Measurements from ENCODE around the gene KNDC1. TPM values are rescaled to one million over a fixed set of nuclear protein-coding genes. Genes with fewer than 3 reads are reported as not detected.
"Not testable (repeated sequence)": the region's sequence is repeated elsewhere in the genome, so short reads cannot be mapped to it uniquely, and the experiment has no call there.

Gene KNDC1, protein sequence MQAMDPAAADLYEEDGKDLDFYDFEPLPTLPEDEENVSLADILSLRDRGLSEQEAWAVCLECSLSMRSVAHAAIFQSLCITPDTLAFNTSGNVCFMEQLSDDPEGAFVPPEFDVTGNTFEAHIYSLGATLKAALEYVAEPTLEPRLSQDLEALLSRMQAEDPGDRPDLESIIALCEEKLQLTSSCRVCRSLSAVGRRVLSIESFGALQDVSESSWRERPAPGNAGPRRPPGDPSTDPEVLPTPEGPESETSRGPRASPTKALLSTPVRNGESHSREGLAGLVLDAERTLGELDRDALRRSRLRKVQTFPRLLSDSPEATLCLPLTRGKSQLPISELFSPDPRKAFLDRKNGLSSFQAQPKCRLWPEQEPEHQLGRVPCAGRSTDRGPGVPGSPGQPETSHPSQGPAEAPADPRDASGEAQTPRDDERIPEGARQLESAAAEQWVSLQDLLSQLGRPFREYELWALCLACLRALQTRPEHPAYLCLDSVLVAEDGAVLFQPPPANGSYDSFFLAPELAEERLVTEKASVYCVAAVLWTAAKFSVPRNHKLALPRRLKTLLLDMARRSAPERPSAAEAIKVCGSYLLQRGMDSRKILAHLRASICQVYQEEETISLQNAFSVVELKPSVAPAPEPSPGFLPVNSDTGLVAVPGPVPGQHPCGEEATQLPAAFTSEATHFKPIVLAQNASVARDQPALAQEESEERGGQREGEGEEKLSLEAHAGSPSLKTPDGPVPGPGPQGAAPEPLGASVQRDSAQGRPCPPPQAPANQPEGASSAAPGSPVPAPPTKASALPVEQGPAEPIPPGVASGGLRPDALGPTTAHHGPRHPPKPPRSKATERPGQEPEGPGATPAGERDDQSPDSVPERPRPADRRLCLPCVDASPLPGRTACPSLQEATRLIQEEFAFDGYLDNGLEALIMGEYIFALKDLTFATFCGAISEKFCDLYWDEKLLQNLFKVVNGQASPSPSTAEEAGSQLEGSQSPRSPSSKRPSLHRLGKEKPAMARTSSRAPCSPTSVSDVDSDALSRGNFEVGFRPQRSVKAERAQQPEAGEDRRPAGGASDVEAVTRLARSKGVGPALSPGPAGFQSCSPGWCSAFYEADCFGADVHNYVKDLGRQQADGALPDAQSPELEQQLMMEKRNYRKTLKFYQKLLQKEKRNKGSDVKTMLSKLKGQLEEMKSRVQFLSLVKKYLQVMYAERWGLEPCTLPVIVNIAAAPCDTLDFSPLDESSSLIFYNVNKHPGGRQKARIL (N-terminal part only)
- 0.62 TPM for polyA plus RNA-seq (2013, experiment 1 of 2)
- 0.56 TPM for polyA plus RNA-seq (2013, experiment 2 of 2)

DNA sequence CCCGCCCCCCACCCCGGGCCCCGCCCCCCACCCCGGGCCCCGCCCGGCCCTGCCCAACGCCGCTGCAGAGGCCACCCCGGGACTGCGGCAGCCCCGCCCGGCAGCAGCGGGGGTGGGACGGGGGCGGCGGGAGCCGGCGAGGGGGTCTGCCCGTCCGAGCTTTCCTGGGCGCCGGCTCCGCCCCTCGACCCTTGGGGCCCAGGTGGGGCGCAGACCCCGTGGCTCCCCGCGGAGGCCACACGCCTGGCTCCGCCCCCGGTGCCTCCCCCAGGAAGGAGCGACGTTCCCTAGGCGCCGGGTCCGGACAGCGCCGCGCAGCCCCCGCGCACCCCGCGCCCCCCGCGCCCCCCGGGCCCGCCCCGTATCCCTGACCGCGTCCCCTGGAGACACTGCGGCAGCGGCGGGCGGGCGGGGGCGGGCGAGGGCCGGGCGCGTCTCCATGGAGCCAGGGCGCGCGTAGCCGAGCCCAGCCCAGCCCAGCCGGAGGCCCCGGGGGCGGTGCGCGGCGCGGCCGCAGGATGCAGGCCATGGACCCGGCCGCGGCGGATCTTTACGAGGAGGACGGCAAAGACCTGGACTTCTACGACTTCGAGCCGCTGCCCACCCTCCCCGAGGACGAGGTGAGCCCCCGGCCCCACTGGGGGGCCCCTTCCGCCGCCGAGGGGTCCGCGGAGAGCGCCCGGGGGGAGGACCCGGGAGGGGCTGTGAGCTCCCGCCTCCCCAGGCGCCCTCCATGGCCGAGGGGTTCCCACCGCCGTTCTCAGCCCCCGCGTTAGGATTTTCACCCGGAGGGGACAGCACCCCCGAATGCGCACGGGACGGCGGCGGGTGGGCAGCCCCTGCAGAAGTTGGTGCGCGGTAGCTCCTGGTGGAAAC is at the start of gene KNDC1:
Gene KNDC1 (plus strand): TSS at position 270 of the 876 bp plus-strand sequence. CDS start 249 bp downstream, at position 519.
- no peak within 1 kb of the TSS for H3K23ac ChIP-seq (ENCODE audit: low read length)
- H2BK15ac ChIP-seq (replicated peaks; ENCODE audit: low read depth), result no peak within 1 kb of the TSS
- no peaks in the 10 kb centered on the region for H3K36me3 ChIP-seq (ENCODE audit: control insufficient read depth, insufficient read depth, low read length)
- no peak within 1 kb of the TSS for H2AK5ac ChIP-seq (ENCODE audit: low read length)
- no peak within 1 kb of the TSS for H3K4ac ChIP-seq (ENCODE audit: low read depth, low read length)
- no peak within 1 kb of the TSS for H3K27ac ChIP-seq (ENCODE audit: low read depth, low read length)
- DNase-seq, result peak; percentile 48
- no peaks in the 10 kb centered on the region for H3K27me3 ChIP-seq (ENCODE audit: insufficient read depth, low read length, poor library complexity)
- H3K4me3 ChIP-seq (ENCODE audit: low read length), result peak within 1 kb of the TSS; percentile 35
- no peak within 1 kb of the TSS for H2BK120ac ChIP-seq (ENCODE audit: low read depth, low read length)
- no peaks in the 10 kb centered on the region for H3K79me2 ChIP-seq (ENCODE audit: control insufficient read depth, insufficient read depth, low read length)
- peak within 1 kb of the TSS; percentile 78 for H3K56ac ChIP-seq (ENCODE audit: low read length)
- no peak within 1 kb of the TSS for H4K8ac ChIP-seq (ENCODE audit: low read depth, low read length)
- H3K4me2 ChIP-seq (ENCODE audit: low read length), result peak within 1 kb of the TSS; percentile 67
- no peak within 1 kb of the TSS for H2BK5ac ChIP-seq (ENCODE audit: low read length)
- WGBS (ENCODE audit: extremely low coverage, insufficient coverage, low lambda C conversion rate), result no CpG with 5 or more reads among the region's 108 CpGs
- peak within 1 kb of the TSS; percentile 16 for H3K18ac ChIP-seq (ENCODE audit: low read length)
- H4K5ac ChIP-seq (ENCODE audit: low read length), result no peak within 1 kb of the TSS
- H3K79me1 ChIP-seq (ENCODE audit: low read length), result no peaks in the 10 kb centered on the region
- H3K9ac ChIP-seq (ENCODE audit: low read length), result peak within 1 kb of the TSS; percentile 54
- no peaks in the 10 kb centered on the region for H3K4me1 ChIP-seq (ENCODE audit: control insufficient read depth, low read depth, low read length)

DNA sequence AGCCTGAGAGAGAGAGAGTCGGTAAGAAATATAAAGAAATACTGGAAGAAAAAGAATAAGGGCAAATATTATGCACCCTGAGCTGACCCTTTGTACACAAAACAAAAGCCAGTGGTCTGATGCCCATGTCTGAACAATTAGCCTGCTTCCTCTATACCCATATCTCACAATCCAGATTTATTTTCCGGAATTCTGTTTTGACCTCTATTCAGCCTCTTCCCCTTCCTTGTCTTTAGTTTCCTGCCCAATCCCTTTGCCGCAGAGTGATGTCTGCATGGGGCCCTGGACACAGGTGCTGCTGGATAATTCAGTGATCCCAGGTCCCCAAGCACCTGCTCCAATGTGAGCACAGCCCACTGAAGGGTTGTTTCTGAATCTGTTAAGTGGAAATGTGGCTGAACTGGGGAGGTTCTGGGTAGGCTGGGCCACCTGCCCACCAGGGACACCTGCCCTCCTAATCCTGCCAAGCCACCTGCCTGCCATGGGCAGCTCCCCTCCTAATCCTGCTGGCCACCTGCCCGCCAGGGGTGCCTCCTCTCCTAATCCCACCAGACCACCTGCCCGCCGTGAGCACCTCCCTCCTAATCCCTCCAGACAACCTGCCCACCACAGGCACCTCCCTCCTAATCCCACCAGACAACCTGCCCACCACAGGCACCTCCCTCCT is 49.3 kb upstream of the KNDC1 start:
- no peaks in the 10 kb centered on the region for H3K79me2 ChIP-seq (ENCODE audit: control insufficient read depth, insufficient read depth, low read length)
- H3K27me3 ChIP-seq (ENCODE audit: insufficient read depth, low read length, poor library complexity), result no peaks in the 10 kb centered on the region
- H3K79me1 ChIP-seq (ENCODE audit: low read length), result no peaks in the 10 kb centered on the region
- H4K8ac ChIP-seq (ENCODE audit: low read depth, low read length), result no peak overlapping the region
- H3K4me2 ChIP-seq (ENCODE audit: low read length), result no peak overlapping the region
- H3K56ac ChIP-seq (ENCODE audit: low read length), result no peak overlapping the region
- H3K18ac ChIP-seq (ENCODE audit: low read length), result no peak overlapping the region
- H3K27ac ChIP-seq (ENCODE audit: low read depth, low read length), result no peak overlapping the region
- no peaks in the 10 kb centered on the region for H3K36me3 ChIP-seq (ENCODE audit: control insufficient read depth, insufficient read depth, low read length)
- WGBS (ENCODE audit: extremely low coverage, insufficient coverage, low lambda C conversion rate), result no CpG with 5 or more reads among the region's 6 CpGs
- H3K4ac ChIP-seq (ENCODE audit: low read depth, low read length), result no peak overlapping the region
- H2AK5ac ChIP-seq (ENCODE audit: low read length), result no peak overlapping the region
- H3K23ac ChIP-seq (ENCODE audit: low read length), result no peak overlapping the region
- H3K4me3 ChIP-seq (ENCODE audit: low read length), result no peak overlapping the region
- H2BK5ac ChIP-seq (ENCODE audit: low read length), result no peak overlapping the region
- H4K5ac ChIP-seq (ENCODE audit: low read length), result no peak overlapping the region
- H2BK15ac ChIP-seq (replicated peaks; ENCODE audit: low read depth), result no peak overlapping the region
- H3K9ac ChIP-seq (ENCODE audit: low read length), result no peak overlapping the region
- H2BK120ac ChIP-seq (ENCODE audit: low read depth, low read length), result no peak overlapping the region
- H3K4me1 ChIP-seq (ENCODE audit: control insufficient read depth, low read depth, low read length), result no peaks in the 10 kb centered on the region
- no peak for DNase-seq

DNA sequence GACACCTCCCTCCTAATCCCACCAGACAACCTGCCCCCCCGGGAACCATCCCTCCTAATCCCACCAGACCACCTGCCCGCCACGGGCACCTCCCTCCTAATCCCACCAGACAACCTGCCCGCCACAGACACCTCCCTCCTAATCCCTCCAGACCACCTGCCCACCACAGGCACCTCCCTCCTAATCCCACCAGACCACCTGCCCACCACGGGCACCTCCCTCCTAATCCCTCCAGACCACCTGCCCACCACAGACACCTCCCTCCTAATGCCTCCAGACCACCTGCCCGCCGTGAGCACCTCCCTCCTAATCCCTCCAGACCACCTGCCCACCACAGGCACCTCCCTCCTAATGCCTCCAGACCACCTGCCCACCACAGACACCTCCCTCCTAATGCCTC is 48.4 kb upstream of the KNDC1 start:
- H3K27ac ChIP-seq (ENCODE audit: low read depth, low read length); H3K4me2 ChIP-seq (ENCODE audit: low read length); H2BK5ac ChIP-seq (ENCODE audit: low read length); H2AK5ac ChIP-seq (ENCODE audit: low read length); H3K36me3 ChIP-seq (ENCODE audit: control insufficient read depth, insufficient read depth, low read length); H3K56ac ChIP-seq (ENCODE audit: low read length); H4K5ac ChIP-seq (ENCODE audit: low read length); H3K27me3 ChIP-seq (ENCODE audit: insufficient read depth, low read length, poor library complexity); H3K4me1 ChIP-seq (ENCODE audit: control insufficient read depth, low read depth, low read length); H3K9ac ChIP-seq (ENCODE audit: low read length); H3K79me2 ChIP-seq (ENCODE audit: control insufficient read depth, insufficient read depth, low read length); H3K23ac ChIP-seq (ENCODE audit: low read length); H3K18ac ChIP-seq (ENCODE audit: low read length); H3K4me3 ChIP-seq (ENCODE audit: low read length); H4K8ac ChIP-seq (ENCODE audit: low read depth, low read length); H2BK120ac ChIP-seq (ENCODE audit: low read depth, low read length); H2BK15ac ChIP-seq (replicated peaks; ENCODE audit: low read depth); DNase-seq; H3K4ac ChIP-seq (ENCODE audit: low read depth, low read length); H3K79me1 ChIP-seq (ENCODE audit: low read length): not testable (repeated sequence)
- WGBS (ENCODE audit: extremely low coverage, insufficient coverage, low lambda C conversion rate), result no CpG with 5 or more reads among the region's 7 CpGs

DNA sequence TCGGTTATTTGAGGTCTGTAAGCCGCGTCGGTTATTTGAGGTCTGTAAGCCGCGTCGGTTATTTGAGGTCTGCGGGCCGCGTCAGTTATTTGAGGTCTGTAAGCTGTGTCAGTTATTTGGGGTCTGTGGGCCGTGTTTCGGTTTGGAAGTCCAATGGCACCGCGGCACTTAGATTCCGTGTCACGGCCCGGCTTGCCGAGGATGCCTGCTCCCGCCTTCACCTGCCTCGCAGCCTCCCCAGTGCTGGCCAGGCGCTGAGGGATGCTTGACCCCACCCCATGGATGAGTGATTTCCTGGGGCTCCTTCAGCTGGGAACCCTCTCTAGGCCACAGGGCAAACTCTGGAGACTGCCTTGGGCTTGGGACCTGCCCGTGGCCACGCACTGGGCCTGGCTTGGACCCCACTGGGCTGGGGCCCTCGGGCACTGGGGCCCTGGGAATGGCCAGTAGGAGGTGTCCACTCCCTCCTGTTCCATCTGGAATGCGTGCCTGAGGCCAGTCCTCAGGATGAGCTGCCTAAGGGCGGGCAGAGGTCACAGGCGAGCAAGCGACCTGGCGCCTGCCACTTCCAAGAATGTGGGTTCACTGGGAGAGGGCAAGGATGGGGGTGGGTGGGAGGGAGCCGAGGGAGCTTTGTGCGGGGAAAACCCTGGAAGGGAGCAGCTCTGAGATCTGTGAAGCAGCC is 46.7 kb upstream of the KNDC1 start:
- H3K4me1 ChIP-seq (ENCODE audit: control insufficient read depth, low read depth, low read length), result no peaks in the 10 kb centered on the region
- no peak overlapping the region for H3K4me2 ChIP-seq (ENCODE audit: low read length)
- no peaks in the 10 kb centered on the region for H3K27me3 ChIP-seq (ENCODE audit: insufficient read depth, low read length, poor library complexity)
- no peak overlapping the region for H2BK5ac ChIP-seq (ENCODE audit: low read length)
- H3K4me3 ChIP-seq (ENCODE audit: low read length), result no peak overlapping the region
- no peak overlapping the region for H2AK5ac ChIP-seq (ENCODE audit: low read length)
- no peaks in the 10 kb centered on the region for H3K36me3 ChIP-seq (ENCODE audit: control insufficient read depth, insufficient read depth, low read length)
- H3K4ac ChIP-seq (ENCODE audit: low read depth, low read length), result no peak overlapping the region
- H3K79me1 ChIP-seq (ENCODE audit: low read length), result no peaks in the 10 kb centered on the region
- WGBS (ENCODE audit: extremely low coverage, insufficient coverage, low lambda C conversion rate), result no CpG with 5 or more reads among the region's 31 CpGs
- H3K27ac ChIP-seq (ENCODE audit: low read depth, low read length), result no peak overlapping the region
- H4K5ac ChIP-seq (ENCODE audit: low read length), result no peak overlapping the region
- no peak overlapping the region for H3K56ac ChIP-seq (ENCODE audit: low read length)
- no peak for DNase-seq
- H4K8ac ChIP-seq (ENCODE audit: low read depth, low read length), result no peak overlapping the region
- no peak overlapping the region for H2BK120ac ChIP-seq (ENCODE audit: low read depth, low read length)
- H2BK15ac ChIP-seq (replicated peaks; ENCODE audit: low read depth), result no peak overlapping the region
- H3K9ac ChIP-seq (ENCODE audit: low read length), result no peak overlapping the region
- no peak overlapping the region for H3K18ac ChIP-seq (ENCODE audit: low read length)
- no peaks in the 10 kb centered on the region for H3K79me2 ChIP-seq (ENCODE audit: control insufficient read depth, insufficient read depth, low read length)
- H3K23ac ChIP-seq (ENCODE audit: low read length), result no peak overlapping the region
